ENCODE measurements around the gene TMEM175.

TMEM175 gene

GRCh38 chr4:886244-886643 lies 46.0 kb upstream of the TMEM175 start:
- no peak for DNase-seq (ENCODE audit: extremely low read depth, low read depth)
- TF ChIP-seq CTCF (IDR thresholded peaks at IDR 0.05; ENCODE audit: low read depth, low read length): no peak

- no peak for TF ChIP-seq CTCF (IDR thresholded peaks at IDR 0.05; ENCODE audit: low read depth, low read length)
- no peak for DNase-seq (ENCODE audit: extremely low read depth, low read depth)
Observed at GRCh38 chr4:887034-887763, 45.1 kb upstream of the TMEM175 start.

GRCh38 chr4:888029-888428 lies 44.2 kb upstream of the TMEM175 start:
- DNase-seq (ENCODE audit: extremely low read depth, low read depth): no peak
- no peak for TF ChIP-seq CTCF (IDR thresholded peaks at IDR 0.05; ENCODE audit: low read depth, low read length)

- no peak for TF ChIP-seq CTCF (IDR thresholded peaks at IDR 0.05; ENCODE audit: low read depth, low read length)
- DNase-seq (ENCODE audit: extremely low read depth, low read depth): no peak
Observed at GRCh38 chr4:889516-889915, 42.7 kb upstream of the TMEM175 start.

- TF ChIP-seq CTCF (IDR thresholded peaks at IDR 0.05; ENCODE audit: low read depth, low read length): no peak
- no peak for DNase-seq (ENCODE audit: extremely low read depth, low read depth)
Observed at GRCh38 chr4:890036-890695, 42.1 kb upstream of the TMEM175 start.

- peak; percentile 10 for TF ChIP-seq CTCF (IDR thresholded peaks at IDR 0.05; ENCODE audit: low read depth, low read length)
- DNase-seq (ENCODE audit: extremely low read depth, low read depth): no peak
Observed at GRCh38 chr4:891747-892146, 40.5 kb upstream of the TMEM175 start.

- DNase-seq (ENCODE audit: extremely low read depth, low read depth): no peak
- no peak for TF ChIP-seq CTCF (IDR thresholded peaks at IDR 0.05; ENCODE audit: low read depth, low read length)
Observed at GRCh38 chr4:892780-893179, 39.5 kb upstream of the TMEM175 start.
